A549 (cell line): ENCODE results near the gene INPP4B. TPM values are rescaled to one million over a fixed set of nuclear protein-coding genes. Genes with fewer than 3 reads are reported as not detected.

Source experiments
- ATAC-seq, 2 experiments: fragments of 200-7000 bp in 1 of 2; fragments of >200 bp in 1 of 2; cut with Nextera tagmentation in 1 of 2; cut with Tn5 transposase in 1 of 2; 3 replicates each; pipeline versions ENCODE4 v1.8.0 to v1.9.1; 2018 to 2020; ENCODE audit warnings: mild to moderate bottlenecking in 1 of 2, moderate library complexity in 1 of 2
- CTCF ChIA-PET: fragments of 300-600 bp; sonication (Branson Sonifier 250); formaldehyde crosslinking; extraction: SDS; loops from one replicate; lab custom pipeline; 2021; ENCODE audit warnings: antibody characterized with exemption, inconsistent platforms; lab: Yijun Ruan, JAX
- POLR2A ChIA-PET: fragments of 350-600 bp; formaldehyde crosslinking; extraction: SDS; loops from one replicate; lab custom pipeline; 2021; ENCODE audit warnings: antibody characterized with exemption, inconsistent platforms; lab: Yijun Ruan, JAX
- DNase-seq, 2 experiments: peaks; one replicate each; pipeline versions ENCODE4 v3.0.0 to v3.0.0-alpha.2; 2011 to 2016; ENCODE audit warnings: low read depth in 1 of 2, low spot score in 1 of 2
- FAIRE-seq: peaks from 2 replicates; lab custom pipeline; 2011; peaks lifted over from hg19 to GRCh38; lab: Jason Lieb, UNC
- H3K27ac ChIP-seq, 2 experiments: fragments of >200 bp; sonication (Bioruptor Twin); formaldehyde crosslinking; 3 replicates each; pipeline ENCODE4 v1.5.1; 2016 to 2017
- H3K4me1 ChIP-seq: fragments of >200 bp; sonication (Bioruptor Twin); formaldehyde crosslinking; 3 replicates; pipeline ENCODE4 v1.6.1; 2016
- H3K4me2 ChIP-seq: fragments of >200 bp; sonication (Bioruptor Twin); formaldehyde crosslinking; 3 replicates; pipeline ENCODE4 v1.6.1; 2016
- H3K4me3 ChIP-seq: fragments of >200 bp; sonication (Bioruptor Twin); formaldehyde crosslinking; 3 replicates; pipeline ENCODE4 v1.5.1; 2016
- H3K9me3 ChIP-seq: fragments of >200 bp; sonication (Bioruptor Twin); formaldehyde crosslinking; 3 replicates; pipeline ENCODE4 v1.6.1; 2016
- ATOH8 ChIP-seq: fragments of 250-450 bp; sonication (Bioruptor Pico); IDR thresholded peaks from 2 replicates; pipeline ENCODE4 v1.5.0; 2020; ENCODE audit warnings: low read depth, mild to moderate bottlenecking, moderate library complexity
- BCL3 ChIP-seq: fragments of >200 bp; sonication (Bioruptor Twin); formaldehyde crosslinking; IDR thresholded peaks from 3 replicates; pipeline ENCODE4 v1.6.1; 2016
- BHLHE40 ChIP-seq: IDR thresholded peaks from 2 replicates; pipeline ENCODE4 v1.6.1; 2012; ENCODE audit warnings: low read depth, low read length, inconsistent platforms
- CBX2 ChIP-seq: fragments of 200-600 bp; sonication (generic); IDR thresholded peaks from 2 replicates; pipeline ENCODE4 v1.6.1; 2016; ENCODE audit warnings: low read depth, mild to moderate bottlenecking, borderline replicate concordance
- CEBPB ChIP-seq, 2 experiments: fragments of >200 bp in 1 of 2; sonication (Bioruptor Twin) in 1 of 2; formaldehyde crosslinking in 1 of 2; IDR thresholded peaks; 2 replicates each; pipeline ENCODE4 v1.6.1; 2012 to 2016
- E2F6 ChIP-seq: IDR thresholded peaks from 2 replicates; pipeline ENCODE4 v1.6.1; 2012; ENCODE audit warnings: low read depth, borderline replicate concordance
- EHMT2 ChIP-seq: fragments of 200-600 bp; sonication (generic); IDR thresholded peaks from 2 replicates; pipeline ENCODE4 v1.6.1; 2016; ENCODE audit warnings: antibody characterized with exemption, low read depth, mild to moderate bottlenecking, moderate library complexity
- HES2 ChIP-seq: fragments of >200 bp; sonication (Bioruptor Twin); formaldehyde crosslinking; IDR thresholded peaks from 2 replicates; pipeline ENCODE4 v1.6.1; 2016
- HOXA7 ChIP-seq: fragments of 250-450 bp; sonication (Bioruptor Pico); IDR thresholded peaks from 2 replicates; pipeline ENCODE4 v1.5.0; 2020; ENCODE audit warnings: mild to moderate bottlenecking, moderate library complexity
- MAX ChIP-seq: IDR thresholded peaks from 2 replicates; pipeline ENCODE4 v1.6.1; 2012
- PBX3 ChIP-seq: IDR thresholded peaks from 2 replicates; pipeline ENCODE4 v1.6.1; 2012
- PHF8 ChIP-seq: fragments of 200-600 bp; sonication (generic); IDR thresholded peaks from 2 replicates; pipeline ENCODE4 v1.6.1; 2016; ENCODE audit warnings: low read depth, mild to moderate bottlenecking, antibody characterized with exemption, moderate library complexity, borderline replicate concordance
- RAD21 ChIP-seq, 2 experiments: fragments of >200 bp in 1 of 2; sonication (Bioruptor Twin) in 1 of 2; formaldehyde crosslinking in 1 of 2; IDR thresholded peaks in 1 of 2; conservative IDR thresholded peaks in 1 of 2; 2 replicates in 1 of 2; 3 replicates in 1 of 2; pipeline ENCODE4 v1.6.1; 2012 to 2018; ENCODE audit warnings: inconsistent platforms in 1 of 2
- RARB ChIP-seq: fragments of 250-450 bp; sonication (Bioruptor Pico); IDR thresholded peaks from 2 replicates; pipeline ENCODE4 v1.8.0; 2021; ENCODE audit warnings: mild to moderate bottlenecking, moderate library complexity
- RCOR1 ChIP-seq: fragments of 150-350 bp; IDR thresholded peaks from 2 replicates; pipeline ENCODE4 v1.6.1; 2014; ENCODE audit warnings: antibody characterized with exemption, low read length, low read depth
- TFCP2L1 ChIP-seq: fragments of 250-450 bp; sonication (Bioruptor Pico); IDR thresholded peaks from 2 replicates; pipeline ENCODE4 v1.5.0; 2021; ENCODE audit warnings: mild to moderate bottlenecking
- ZC3H11A ChIP-seq: fragments of 450-650 bp; IDR thresholded peaks from 2 replicates; pipeline ENCODE4 v1.6.1; 2014; ENCODE audit warnings: antibody characterized with exemption, mild to moderate bottlenecking
- polyA plus RNA-seq, 4 experiments: library from polyadenylated mRNA; depleted of rRNA in 3 of 4; stranded (reverse); fragments of >200 nt; fragmentation: RNase III in 1 of 4; extraction: RNeasy Plus Mini Kit Qiagen cat#74134 plus additional on column Dnase treatment in 1 of 4; gene quantifications; 2 replicates in 3 of 4; 3 replicates in 1 of 4; pipeline ENCODE4 v1.2.3, GENCODE V29; 2011 to 2017
- TF ChIP-seq, protein P1 (sequence below): fragments of 200-600 bp; sonication (generic); IDR thresholded peaks from 2 replicates; pipeline ENCODE4 v1.6.1; 2016; ENCODE audit warnings: antibody characterized with exemption, mild to moderate bottlenecking, moderate library complexity
- TF ChIP-seq, protein P2 (sequence below): fragments of >200 bp; sonication (Bioruptor Twin); formaldehyde crosslinking; IDR thresholded peaks from 3 replicates; pipeline ENCODE4 v1.5.1; 2016

Gene INPP4B
- polyA plus RNA-seq, 2 of the 4 experiments (the other 2 are of a cell fraction): 7.2 to 14.9 TPM

DNA sequence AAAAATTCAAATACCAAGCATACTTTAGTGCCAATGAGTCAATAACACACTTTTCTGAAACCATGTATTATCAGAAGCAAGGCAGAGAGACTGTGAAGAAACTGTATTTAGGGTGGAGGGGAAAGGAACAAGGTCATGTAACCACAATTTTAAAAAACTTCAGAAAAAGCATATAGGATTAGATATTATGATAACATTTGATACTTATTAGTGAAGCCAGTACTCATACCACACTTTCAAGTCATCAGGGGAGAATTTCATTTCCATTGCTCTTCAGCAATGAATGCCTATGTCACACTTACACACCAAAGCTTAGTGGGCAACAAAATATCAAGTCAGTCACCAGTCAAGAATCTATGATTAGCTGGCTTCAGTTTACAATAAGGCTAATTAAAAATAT is 607.5 kb downstream of the INPP4B start:
- 0 out of 3 replicates have a peak, but pooled peaks cover 4% of the 10 kb centered on the region for H3K4me1 ChIP-seq
- H3K4me3 ChIP-seq: no peak overlapping the region
- TF ChIP-seq TFCP2L1 (CRISPR knock-in tag) (no peak), MAX (no peak), HOXA7 (no peak), ZC3H11A (no peak), PHF8 (no peak)
- POLR2A ChIA-PET: no interaction called here
- DNase-seq (no peak), FAIRE-seq (no peak), ATAC-seq (no peak)
- no peaks in the 10 kb centered on the region for H3K9me3 ChIP-seq
- no peak overlapping the region for H3K27ac ChIP-seq
- no peak overlapping the region for H3K4me2 ChIP-seq
- CTCF ChIA-PET: no interaction called here

- ChIA-PET POLR2A (no interaction called here), CTCF (no interaction called here)
- no peak for FAIRE-seq
- Histone ChIP-seq H3K4me2 (no peak overlapping the region), H3K9me3 (no peaks in the 10 kb centered on the region), H3K4me3 (no peak overlapping the region), H3K4me1 (0 out of 3 replicates have a peak, but pooled peaks cover 4% of the 10 kb centered on the region), H3K27ac (no peak overlapping the region)
- ATAC-seq: no peak
- TF ChIP-seq CBX2 (no peak), BCL3 (no peak), HES2 (no peak), ATOH8 (CRISPR knock-in tag) (no peak), RAD21 (conservative IDR thresholded peaks at IDR 0.05 in 1 of 2, IDR thresholded peaks at IDR 0.05 in 1 of 2) (no peak), PBX3 (no peak), CEBPB (IDR thresholded peaks at IDR 0.05) (no peak), E2F6 (no peak), BHLHE40 (no peak), HOXA7 (no peak), RCOR1 (no peak), EHMT2 (no peak), RARB (CRISPR knock-in tag) (no peak)
- TF ChIP-seq, protein P1, sequence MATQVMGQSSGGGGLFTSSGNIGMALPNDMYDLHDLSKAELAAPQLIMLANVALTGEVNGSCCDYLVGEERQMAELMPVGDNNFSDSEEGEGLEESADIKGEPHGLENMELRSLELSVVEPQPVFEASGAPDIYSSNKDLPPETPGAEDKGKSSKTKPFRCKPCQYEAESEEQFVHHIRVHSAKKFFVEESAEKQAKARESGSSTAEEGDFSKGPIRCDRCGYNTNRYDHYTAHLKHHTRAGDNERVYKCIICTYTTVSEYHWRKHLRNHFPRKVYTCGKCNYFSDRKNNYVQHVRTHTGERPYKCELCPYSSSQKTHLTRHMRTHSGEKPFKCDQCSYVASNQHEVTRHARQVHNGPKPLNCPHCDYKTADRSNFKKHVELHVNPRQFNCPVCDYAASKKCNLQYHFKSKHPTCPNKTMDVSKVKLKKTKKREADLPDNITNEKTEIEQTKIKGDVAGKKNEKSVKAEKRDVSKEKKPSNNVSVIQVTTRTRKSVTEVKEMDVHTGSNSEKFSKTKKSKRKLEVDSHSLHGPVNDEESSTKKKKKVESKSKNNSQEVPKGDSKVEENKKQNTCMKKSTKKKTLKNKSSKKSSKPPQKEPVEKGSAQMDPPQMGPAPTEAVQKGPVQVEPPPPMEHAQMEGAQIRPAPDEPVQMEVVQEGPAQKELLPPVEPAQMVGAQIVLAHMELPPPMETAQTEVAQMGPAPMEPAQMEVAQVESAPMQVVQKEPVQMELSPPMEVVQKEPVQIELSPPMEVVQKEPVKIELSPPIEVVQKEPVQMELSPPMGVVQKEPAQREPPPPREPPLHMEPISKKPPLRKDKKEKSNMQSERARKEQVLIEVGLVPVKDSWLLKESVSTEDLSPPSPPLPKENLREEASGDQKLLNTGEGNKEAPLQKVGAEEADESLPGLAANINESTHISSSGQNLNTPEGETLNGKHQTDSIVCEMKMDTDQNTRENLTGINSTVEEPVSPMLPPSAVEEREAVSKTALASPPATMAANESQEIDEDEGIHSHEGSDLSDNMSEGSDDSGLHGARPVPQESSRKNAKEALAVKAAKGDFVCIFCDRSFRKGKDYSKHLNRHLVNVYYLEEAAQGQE: no peak
- TF ChIP-seq, protein P2, sequence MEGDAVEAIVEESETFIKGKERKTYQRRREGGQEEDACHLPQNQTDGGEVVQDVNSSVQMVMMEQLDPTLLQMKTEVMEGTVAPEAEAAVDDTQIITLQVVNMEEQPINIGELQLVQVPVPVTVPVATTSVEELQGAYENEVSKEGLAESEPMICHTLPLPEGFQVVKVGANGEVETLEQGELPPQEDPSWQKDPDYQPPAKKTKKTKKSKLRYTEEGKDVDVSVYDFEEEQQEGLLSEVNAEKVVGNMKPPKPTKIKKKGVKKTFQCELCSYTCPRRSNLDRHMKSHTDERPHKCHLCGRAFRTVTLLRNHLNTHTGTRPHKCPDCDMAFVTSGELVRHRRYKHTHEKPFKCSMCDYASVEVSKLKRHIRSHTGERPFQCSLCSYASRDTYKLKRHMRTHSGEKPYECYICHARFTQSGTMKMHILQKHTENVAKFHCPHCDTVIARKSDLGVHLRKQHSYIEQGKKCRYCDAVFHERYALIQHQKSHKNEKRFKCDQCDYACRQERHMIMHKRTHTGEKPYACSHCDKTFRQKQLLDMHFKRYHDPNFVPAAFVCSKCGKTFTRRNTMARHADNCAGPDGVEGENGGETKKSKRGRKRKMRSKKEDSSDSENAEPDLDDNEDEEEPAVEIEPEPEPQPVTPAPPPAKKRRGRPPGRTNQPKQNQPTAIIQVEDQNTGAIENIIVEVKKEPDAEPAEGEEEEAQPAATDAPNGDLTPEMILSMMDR: no peak
- DNase-seq: no peak
These were observed 609.8 kb downstream of the INPP4B start for GRCh38 chr4:142236268-142236667.
